NCI-H774 (cell line): ENCODE measurements around the gene NDUFS5.
"Not testable (repeated sequence)": the region's sequence is repeated elsewhere in the genome, so short reads cannot be mapped to it uniquely, and the experiment has no call there.

Experiments used
- DNase-seq: peaks from one replicate; lab custom pipeline; 2025; lab: John Stamatoyannopoulos, UW

NDUFS5 gene

DNA sequence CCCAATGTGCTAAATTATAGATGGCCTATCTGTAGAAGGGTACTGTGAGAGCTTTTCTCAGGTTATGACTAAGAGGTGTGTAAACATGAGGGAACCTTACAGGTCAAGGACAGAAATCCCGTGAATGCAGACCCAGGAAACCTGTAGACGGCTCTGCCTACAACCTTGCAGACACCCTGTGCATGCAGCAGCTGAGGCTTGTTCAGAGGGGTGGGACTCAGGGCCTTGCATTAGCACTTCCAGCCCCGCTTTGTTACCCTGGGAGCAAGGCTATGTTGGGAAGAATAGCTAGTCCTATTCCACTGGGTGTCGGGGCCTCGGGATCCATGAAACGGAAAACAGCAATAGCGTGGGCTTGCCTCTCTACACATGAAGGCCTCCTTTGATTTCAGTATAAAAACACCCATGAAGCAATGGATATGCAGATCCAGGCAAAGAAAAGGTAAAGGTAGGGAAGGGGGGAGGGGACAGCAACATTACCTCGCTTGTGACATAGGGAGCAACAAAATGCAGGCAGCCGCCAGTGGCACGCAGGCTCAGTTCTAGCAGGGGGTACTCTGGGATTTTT, 9.5 kb upstream of the NDUFS5 start:
- DNase-seq: no peak

DNA sequence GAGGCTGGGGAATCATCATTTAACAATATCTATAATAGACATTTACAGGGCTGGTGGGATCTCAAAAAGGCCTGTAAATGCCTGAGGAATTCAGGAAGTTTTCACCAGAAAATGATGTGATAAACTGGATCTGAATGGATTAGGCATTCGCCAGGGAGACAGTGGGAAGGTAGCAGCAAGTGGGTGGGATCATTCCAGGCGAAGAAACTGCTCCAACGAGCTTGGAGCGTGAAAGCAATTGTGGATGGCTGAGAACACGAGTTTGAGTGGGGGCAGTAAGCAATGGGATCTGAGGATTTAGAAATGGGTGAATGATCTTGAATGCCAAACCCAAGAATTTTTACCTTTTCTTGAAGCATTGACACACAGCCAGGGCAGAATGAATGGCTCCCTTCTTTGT, 8.9 kb upstream of the NDUFS5 start:
- DNase-seq: no peak

DNA sequence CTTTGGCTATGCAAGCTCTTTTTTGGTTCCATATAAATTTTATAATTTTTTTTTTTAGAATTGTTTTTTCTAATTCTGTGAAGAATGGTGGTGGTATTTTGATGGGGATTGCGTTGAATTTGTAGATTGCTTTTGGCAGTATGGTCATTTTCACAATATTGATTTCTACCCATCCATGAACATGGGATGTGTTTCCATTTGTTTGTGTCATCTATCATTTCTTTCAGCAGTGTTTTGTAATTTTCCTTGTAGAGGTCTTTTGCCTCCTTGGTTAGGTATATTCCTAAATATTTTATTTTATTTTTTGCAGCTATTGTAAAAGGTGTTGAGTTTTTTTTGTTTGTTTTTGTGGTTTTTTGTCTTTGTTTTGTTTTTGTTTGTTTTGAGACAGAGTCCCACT, 5.7 kb upstream of the NDUFS5 start:
- DNase-seq: not testable (repeated sequence)

DNA sequence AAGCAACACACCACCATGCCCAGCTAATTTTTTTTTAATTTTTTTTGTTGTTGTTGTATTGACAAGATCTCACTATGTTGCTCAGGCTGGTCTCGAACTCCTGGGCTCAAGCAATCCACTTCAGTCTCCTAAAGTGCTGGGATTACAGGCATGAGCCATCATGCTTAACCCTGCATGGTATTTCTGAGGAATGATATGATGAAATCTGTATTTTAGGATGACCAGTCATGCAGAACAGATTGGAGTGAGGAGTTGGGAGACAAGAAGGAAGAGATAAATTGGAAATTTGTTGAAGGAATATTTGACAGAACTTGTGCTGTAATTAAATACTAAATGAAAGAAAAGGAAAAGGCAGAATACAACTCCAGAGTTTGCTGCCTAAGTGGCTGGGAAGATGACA, 4.7 kb upstream of the NDUFS5 start:
- no peak for DNase-seq

DNA sequence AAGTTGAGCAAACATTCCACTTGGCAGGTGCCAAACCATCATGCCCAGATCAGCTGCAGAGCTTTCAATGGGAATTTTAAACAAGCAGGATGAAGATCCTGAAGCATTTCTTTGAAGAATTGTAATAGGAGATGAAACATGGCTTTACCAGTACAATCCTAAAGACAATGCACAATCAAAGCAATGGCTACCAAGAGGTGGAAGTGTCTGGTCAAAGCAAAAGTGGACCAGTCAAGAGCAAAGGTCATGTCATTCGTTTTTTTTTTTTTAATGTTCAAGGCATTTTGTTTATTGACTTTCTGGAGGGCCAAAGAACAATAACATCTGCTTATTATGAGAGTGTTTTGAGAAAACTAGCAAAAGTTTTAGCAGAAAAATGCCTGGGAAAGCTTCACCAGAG, 3.0 kb upstream of the NDUFS5 start:
- DNase-seq: no peak

DNA sequence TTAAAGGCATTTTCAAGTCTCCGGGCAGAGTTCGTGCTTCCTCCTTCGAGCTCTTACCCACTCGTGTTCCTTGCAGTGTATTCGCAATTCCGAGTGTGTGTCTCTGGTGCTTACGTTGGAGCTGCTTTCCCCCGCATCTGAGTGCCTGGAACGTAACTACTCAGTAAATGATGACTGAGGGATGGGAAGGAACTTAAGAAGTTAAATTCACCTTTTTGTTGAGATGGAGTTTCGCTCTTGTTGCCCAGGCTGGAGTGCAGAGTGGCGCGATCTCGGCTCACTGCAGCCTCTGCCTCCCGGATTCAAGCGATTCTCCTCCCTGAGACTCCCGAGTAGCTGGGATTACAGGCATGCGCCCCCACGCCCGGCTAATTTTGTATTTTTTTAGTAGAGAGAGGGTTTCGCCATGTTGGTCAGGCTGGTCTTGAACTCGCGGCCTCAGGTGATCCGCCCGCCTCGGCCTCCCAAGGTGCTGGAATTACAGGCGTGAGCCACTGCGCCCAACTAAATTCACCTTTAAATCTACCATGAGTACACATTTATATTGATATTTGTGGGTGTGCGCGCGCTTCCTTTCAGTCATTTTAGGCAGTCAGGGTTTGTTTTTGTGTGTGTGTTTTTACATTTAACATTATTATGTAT, 837 bp downstream of the NDUFS5 start:
- no peak for DNase-seq

DNA sequence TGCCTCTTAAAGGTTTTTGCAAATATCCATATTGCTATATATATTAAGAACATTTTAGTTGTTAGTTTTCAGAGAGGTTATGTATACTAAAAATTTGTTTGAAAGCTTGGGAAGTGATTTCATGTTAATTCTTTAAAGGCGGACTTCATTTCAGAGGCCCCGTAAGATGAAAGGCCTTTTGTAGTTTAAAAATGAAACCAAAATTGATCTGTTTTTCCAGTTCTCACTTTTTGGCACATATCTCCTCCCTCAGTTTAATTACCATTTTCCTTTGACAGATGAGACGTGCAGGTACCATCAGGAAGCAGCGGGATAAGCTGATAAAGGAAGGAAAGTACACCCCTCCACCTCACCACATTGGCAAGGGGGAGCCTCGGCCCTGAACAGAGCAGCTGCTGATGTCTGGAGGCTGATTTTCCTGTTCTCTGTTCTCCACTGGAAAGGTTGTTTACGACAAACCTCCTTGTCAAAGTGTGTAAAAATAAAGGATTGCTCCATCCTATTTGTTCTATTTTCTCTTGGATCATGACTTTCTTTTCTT, 8.0 kb downstream of the NDUFS5 start:
- DNase-seq: no peak

DNA sequence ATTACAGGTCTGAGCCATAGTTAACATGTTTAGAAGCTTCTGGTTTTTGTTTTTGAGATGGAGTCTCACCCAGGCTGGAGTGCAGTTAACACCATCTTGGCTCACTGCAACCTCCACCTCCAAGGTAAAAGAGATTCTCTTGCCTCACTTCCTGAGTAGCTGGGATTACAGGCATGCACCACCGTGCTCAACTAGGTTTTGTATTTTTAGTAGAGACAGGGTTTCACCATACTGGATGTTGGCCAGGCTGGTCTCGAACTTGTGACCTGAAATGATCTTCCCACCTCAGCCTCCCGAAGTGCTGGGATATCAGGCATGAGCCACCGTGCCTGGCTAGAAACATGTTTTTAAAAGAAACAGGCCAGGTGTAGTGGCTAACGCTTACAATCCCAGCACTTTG, 10.5 kb downstream of the NDUFS5 start:
- no peak for DNase-seq

DNA sequence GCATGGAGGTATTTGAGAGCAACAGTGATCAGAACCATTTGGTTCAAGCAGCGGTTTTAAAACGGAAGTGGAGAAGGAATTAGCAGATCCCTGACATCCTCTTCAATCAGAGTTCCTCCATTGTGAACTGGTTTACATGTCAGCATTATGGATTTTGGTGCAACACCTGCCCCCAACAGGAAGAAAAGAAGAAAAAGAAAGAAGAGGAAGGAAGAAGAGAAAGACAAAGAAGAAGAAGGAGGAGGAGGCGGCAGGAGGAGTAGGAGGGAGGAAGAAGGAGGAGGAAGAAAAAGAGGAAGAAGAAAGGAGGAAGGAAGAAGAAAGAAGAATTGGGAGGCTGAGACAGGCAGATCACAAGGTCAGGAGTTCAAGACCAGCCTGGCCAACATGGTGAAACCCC, 17.4 kb downstream of the NDUFS5 start:
- no peak for DNase-seq

DNA sequence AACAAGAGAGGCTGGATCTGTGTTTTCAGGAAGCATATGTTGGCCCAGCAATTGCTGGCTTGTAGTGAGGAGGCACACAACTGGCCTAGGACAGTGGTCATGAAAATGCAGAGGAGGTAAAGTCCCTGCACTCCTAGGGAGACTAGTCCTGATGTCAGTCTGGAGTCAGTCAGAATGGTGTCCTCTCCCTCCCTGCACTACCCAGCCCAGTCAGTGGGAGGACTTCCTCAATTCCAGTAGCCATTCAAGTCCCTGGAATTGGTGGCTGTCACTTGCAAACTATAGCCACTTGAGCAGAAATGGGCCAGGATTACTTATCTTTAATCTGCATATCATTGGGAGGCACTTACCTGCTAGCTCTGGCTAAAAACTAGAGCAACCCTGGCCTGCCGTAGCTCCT, 18.6 kb downstream of the NDUFS5 start:
- no peak for DNase-seq

DNA sequence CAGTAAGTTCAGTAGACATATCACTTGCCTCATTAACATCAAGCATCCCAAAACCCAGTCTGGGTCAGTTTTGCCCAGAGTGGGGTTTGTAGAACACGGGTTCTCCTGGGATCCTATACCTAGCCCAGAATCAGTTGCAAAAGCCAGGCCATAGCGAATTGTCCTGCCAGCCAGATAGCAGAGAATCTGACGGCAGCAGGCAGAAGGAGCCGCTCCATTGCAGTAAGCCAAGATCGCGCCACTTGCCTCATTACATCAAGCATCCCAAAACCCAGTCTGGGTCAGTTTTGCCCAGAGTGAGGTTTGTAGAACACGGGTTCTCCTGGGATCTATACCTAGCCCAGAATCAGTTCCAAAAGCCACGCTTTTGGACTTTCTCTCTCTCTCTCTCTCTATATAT, 19.1 kb downstream of the NDUFS5 start:
- DNase-seq: no peak

DNA sequence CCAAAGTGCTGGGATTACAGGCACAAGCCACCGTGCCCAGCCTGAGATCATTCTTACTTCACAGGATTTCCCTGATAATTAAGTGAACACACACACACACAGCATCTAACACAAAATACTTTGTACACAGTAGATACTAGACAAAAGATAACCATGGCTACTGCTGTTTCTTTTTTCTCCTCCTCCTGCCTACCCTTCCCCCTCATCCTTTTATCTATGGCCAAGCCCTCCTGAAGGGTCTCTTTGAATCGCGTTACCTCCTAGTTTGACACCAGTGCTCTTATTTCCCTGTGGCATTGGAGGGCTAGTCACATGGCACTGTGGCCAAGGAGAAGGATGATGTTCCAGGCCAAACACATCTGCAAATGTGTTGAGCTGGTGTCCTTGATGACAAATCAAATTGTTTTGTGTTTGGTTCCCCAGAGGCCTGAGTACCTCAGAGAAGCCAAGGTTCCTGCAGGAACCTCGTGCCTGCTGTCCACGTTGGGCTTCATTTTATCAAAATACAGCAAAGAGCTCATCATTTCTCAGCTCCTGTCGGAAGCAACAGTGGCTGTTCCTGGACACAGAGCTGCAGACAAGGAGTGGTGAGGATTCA, 20.6 kb downstream of the NDUFS5 start:
- DNase-seq: no peak

DNA sequence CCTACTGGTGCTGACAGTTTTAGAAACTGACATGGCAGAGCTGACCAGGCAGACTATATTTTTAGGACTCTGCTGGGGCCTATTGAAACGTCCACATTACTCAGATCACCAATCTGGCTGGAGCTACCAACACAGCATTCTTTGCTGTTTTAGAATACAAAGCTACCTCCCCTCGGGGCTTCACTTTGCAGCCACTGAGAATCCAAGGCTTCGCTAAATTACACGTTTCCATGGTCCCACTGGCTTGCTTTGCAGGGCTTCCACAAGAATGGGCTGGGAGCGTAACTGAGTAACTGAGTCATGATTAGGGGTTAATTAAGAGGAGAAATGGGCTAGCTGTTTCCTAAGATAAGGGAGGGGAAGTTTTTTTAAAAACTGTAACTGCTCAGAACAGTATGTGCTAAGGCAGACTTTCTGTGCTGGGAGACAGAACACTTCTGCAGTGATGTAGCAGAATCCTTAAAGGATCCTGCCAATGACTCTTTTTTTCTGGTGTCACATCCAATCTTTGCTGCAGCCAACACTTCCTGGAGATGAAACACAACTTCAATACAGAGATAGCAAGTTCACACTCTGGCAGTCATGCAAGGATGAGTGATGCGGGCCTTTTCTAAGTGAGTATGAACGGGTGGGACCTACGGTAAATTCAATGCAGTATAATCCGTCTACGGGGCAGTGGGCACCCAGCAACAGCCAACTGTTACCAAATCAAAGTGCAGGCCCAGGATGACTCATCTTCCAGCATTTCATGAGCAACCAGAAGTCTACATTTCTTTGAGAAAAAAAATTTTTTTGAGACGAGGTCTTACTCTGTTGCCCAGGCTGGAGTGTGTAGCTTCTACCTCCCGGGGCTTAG, 21.5 kb downstream of the NDUFS5 start:
- no peak for DNase-seq

DNA sequence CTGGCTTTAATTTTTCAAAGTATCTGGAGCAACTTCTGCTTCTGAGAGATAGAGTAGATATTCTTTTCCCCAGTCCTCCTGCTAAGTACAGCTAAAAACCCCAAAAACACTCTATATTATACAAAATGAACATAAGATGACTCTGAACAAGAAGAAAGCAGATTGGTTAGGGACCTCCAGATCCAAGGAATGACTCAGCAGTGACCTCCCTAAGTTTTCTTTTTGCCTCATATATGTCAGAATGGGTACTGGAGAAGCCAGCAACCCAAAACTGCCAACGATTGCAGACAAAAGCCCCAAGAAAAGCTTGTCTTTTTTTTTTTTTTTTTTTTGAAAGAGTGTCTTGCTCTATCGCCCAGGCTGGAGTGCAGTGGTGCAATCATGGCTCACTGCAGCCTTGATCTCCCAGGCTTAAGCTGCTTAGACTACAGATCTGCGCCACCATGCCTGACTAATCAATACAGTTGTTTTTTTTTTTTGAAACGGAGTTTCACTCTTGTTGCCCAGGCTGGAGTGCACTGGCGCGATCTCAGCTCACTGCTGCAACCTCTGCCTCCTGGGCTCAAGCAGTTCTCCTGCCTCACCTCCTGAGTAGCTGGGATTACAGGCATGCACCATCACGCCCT, 22.7 kb downstream of the NDUFS5 start:
- DNase-seq: no peak

DNA sequence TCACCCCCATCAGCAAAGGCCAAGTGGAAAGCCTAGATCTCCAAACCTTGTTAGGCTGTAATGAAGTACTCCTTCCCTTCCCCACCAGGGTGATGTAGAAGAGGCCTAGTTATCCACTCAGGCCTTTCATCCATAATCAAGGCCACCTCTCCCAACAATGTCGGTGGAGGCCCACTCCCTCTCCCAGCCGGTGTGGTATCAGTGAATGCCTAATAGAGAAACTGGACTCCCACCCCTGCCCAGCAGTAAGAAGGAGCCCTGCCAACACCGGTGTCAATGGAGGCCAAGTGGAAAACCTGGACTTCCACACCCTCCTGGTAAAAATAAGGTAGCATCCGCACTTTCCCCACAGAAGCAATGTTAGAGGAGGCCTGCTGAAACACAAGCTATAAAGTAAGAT, 23.9 kb downstream of the NDUFS5 start:
- no peak for DNase-seq

DNA sequence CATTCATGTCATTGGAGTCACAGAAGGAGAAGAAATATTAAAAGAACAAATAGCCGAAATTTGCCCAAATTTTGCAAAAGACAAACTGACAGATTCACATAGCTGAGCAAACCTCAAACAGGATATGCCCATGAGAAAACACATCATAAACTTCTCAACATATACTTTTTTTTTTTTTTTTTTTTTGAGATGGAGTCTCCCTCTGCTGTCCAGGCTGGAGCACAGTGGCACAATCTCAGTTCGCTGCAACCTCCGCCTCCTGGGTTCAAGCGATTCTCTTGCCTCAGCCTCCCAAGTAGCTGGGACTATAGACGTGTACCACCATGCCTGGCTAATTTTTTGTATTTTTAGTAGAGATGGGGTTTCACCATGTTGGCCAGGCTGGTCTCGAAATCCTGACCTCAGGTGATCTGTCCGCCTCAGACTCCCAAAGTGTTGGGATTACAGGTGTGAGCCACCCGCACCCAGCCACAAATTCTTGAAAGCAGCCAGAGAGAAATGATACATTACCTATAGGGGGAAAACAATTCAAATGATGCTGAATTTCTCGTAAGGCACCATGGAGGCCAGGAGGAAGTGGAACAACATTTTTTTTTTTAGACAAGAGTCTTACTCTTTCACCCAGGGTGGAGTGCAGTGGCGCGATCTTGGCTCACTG, 25.2 kb downstream of the NDUFS5 start:
- not testable (repeated sequence) for DNase-seq

DNA sequence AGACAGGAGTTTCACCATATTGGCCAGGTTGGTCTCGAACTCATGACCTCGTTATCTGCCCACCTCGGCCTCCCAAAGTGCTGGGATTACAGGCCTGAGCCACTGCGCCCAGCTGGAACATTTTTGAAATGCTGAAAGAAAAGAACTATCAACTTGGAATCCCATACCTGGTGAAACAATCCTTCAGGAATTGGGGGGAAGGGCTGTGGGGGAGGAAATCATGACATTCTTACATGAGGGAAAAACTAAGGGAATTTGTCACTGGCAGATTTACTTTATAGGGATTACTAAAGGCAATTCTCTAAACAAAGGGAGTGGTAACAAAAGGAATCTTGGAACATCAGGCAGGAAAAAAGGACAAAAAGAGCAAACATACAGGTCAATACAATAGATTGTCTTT, 25.8 kb downstream of the NDUFS5 start:
- DNase-seq: no peak

DNA sequence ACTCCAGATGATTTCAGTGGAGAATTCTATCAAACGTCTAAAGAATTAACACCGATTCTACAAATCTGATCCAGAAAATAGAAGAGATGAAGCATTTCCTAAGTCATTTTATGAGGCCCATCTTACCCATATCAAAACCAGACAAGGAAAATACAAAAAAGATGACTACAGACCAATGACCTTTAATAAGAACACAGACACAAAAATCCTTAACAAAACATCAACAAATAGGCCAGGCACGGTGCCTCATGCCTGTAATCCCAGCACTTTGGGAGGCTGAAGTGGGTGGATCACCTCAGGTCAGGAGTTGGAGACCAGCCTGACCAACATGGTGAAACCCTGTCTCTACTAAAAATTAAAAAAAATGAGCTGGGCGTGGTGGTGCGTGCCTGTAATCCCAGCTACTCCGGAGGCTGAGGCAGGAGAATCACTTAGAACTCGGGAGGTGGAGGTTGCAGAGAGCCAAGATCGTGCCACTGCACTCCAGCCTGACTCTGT, 29.1 kb downstream of the NDUFS5 start:
- not testable (repeated sequence) for DNase-seq

DNA sequence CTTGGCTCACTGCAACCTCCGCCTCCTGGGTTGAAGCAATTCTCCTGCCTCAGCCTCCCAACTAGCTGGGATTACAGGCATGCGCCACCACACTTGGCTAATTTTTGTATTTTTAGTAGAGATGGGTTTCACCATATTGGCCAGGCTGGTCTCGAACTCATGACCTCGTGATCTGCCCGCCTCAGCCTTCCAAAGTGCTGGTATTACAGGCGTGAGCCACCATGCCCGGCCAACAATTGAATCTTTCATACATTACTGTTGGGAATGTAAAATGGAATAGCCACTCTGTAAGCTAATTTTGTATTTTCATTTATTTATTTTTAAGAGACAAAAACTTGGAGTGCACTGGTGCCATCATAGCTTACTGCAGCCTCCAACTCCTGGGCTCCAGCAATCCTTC, 35.4 kb downstream of the NDUFS5 start:
- DNase-seq: not testable (repeated sequence)

DNA sequence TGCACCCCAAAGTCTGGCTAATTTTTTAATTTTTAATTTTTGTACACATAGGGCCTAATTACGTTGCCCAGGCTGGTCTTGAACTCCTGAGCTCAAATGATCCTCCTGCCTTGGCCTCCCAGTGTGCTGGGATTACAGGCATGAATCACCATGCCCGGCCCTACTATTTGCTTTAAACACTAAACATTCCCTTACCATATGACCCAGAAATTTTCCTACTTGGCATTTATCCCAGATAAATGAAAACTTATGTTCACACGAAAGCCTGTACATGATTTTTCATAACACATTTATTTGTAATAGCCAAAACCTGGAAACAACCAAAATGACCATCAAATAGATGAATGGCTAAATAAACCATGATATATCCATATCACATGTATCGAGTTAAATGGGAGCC, 35.8 kb downstream of the NDUFS5 start:
- no peak for DNase-seq

DNA sequence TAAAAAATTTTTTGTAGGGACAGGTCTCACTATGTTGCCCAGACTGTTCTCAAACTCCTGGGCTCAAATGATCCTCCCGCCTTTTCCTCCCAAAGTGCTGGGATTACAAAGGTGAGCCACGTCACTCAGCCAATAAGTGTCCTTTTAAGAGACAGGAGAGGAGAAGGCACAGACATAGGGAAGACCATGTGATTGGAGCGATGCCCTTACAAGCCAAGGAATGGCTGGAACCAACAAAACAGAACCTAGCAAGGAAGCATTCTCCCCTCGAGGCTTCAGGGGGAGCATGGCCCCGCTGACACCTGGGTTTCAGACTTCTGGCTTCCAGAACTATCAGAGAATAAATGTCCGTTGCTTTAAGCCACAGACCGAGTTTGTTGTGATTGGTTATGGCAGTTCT, 37.0 kb downstream of the NDUFS5 start:
- DNase-seq: no peak

DNA sequence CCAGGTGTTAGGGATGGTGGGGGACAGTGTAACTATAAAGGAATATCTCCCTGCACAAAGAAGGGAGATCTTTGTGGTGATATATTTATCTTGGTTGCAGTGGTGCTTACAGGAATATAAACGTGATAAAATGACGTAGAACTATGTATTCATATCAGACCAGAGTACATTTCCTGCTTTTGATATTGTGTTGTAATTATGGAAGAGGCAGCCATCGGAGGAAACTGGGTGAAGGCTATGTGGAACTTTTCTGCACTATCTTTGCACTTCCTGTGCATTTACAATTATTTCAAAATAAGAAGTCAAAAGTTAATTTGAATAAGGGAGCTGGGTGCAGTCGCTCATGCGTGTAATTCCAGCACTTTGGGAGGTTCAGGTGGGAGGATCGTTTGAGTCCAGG, 37.6 kb downstream of the NDUFS5 start:
- DNase-seq: no peak
